ENCODE measurements around the gene HSPA4L. TPM values are rescaled to one million over a fixed set of nuclear protein-coding genes. Genes with fewer than 3 reads are reported as not detected.

The HSPA4L gene
- total and polyA plus RNA-seq, 2 donors (not counting 1 experiment from before 2014, with no cell fraction given) = 3.9 to 10.1 TPM

GRCh38 chr4:127852661-127853060 lies 70.5 kb downstream of the HSPA4L start:
- Histone ChIP-seq H3K27me3 (ENCODE audit: control insufficient read depth, insufficient read depth, low read length) (no peaks in the 10 kb centered on the region), H2AFZ (ENCODE audit: low read length) (no peak overlapping the region), H3K27ac (ENCODE audit: insufficient read depth, low read length) (no peak overlapping the region), H3K9ac (ENCODE audit: insufficient read depth, low read length) (no peak overlapping the region), H3K4me3 (replicated peaks in 1 of 4; ENCODE audit: control extremely low read depth in 1 of 4, insufficient read depth in 1 of 4, low read depth in 3 of 4, low read length in 4 of 4) (no peak overlapping the region), H3K9me3 (ENCODE audit: control insufficient read depth, insufficient read depth, low read depth, low read length) (no peaks in the 10 kb centered on the region), H3K4me1 (ENCODE audit: control insufficient read depth, extremely low read depth, insufficient read depth, low read length) (peaks cover 9% of the 10 kb centered on the region), H3K79me2 (ENCODE audit: control insufficient read depth, insufficient read depth, low read length) (no peaks in the 10 kb centered on the region), H3K36me3 (ENCODE audit: control insufficient read depth, insufficient read depth, low read length) (no peaks in the 10 kb centered on the region), H3K4me2 (ENCODE audit: extremely low read depth, insufficient read depth, low read length) (no peak overlapping the region), H4K20me1 (ENCODE audit: control insufficient read depth, extremely low read depth, insufficient read depth, low read length) (no peaks in the 10 kb centered on the region)
- DNase-seq (ENCODE audit: low read depth in 2 of 2) = no peak
- TF ChIP-seq CTCF (conservative IDR thresholded peaks at IDR 0.05 in 1 of 2, IDR thresholded peaks at IDR 0.05 in 1 of 2; ENCODE audit: low read depth in 1 of 2, low read length in 2 of 2) (no peak), EZH2 (IDR thresholded peaks at IDR 0.05; ENCODE audit: low read length, missing control alignments) (no peak)

- no peak overlapping the region for H3K9ac ChIP-seq (ENCODE audit: insufficient read depth, low read length)
- H3K4me2 ChIP-seq (ENCODE audit: extremely low read depth, insufficient read depth, low read length) = no peak overlapping the region
- H4K20me1 ChIP-seq (ENCODE audit: control insufficient read depth, extremely low read depth, insufficient read depth, low read length) = no peaks in the 10 kb centered on the region
- DNase-seq (ENCODE audit: low read depth in 2 of 2) = no peak
- H3K4me1 ChIP-seq (ENCODE audit: control insufficient read depth, extremely low read depth, insufficient read depth, low read length) = peaks cover 9% of the 10 kb centered on the region
- H3K36me3 ChIP-seq (ENCODE audit: control insufficient read depth, insufficient read depth, low read length) = no peaks in the 10 kb centered on the region
- no peaks in the 10 kb centered on the region for H3K79me2 ChIP-seq (ENCODE audit: control insufficient read depth, insufficient read depth, low read length)
- no peaks in the 10 kb centered on the region for H3K9me3 ChIP-seq (ENCODE audit: control insufficient read depth, insufficient read depth, low read depth, low read length)
- no peak overlapping the region for H3K27ac ChIP-seq (ENCODE audit: insufficient read depth, low read length)
- H3K27me3 ChIP-seq (ENCODE audit: control insufficient read depth, insufficient read depth, low read length) = no peaks in the 10 kb centered on the region
- H2AFZ ChIP-seq (ENCODE audit: low read length) = no peak overlapping the region
- no peak for TF ChIP-seq CTCF (conservative IDR thresholded peaks at IDR 0.05 in 1 of 2, IDR thresholded peaks at IDR 0.05 in 1 of 2; ENCODE audit: low read depth in 1 of 2, low read length in 2 of 2)
- no peak for TF ChIP-seq EZH2 (IDR thresholded peaks at IDR 0.05; ENCODE audit: low read length, missing control alignments)
- no peak overlapping the region for H3K4me3 ChIP-seq (replicated peaks in 1 of 4; ENCODE audit: control extremely low read depth in 1 of 4, insufficient read depth in 1 of 4, low read depth in 3 of 4, low read length in 4 of 4)
Observed at GRCh38 chr4:127856196-127856812, 74.2 kb downstream of the HSPA4L start.

GRCh38 chr4:127856813-127857447 lies 74.8 kb downstream of the HSPA4L start:
- DNase-seq (ENCODE audit: low read depth in 2 of 2) = peak; percentile 92 to 96
- no peak overlapping the region for H3K4me3 ChIP-seq (replicated peaks in 1 of 4; ENCODE audit: control extremely low read depth in 1 of 4, insufficient read depth in 1 of 4, low read depth in 3 of 4, low read length in 4 of 4)
- H4K20me1 ChIP-seq (ENCODE audit: control insufficient read depth, extremely low read depth, insufficient read depth, low read length) = no peaks in the 10 kb centered on the region
- peaks cover 9% of the 10 kb centered on the region for H3K4me1 ChIP-seq (ENCODE audit: control insufficient read depth, extremely low read depth, insufficient read depth, low read length)
- peak overlapping the region; percentile 52 for H3K4me2 ChIP-seq (ENCODE audit: extremely low read depth, insufficient read depth, low read length)
- H3K9me3 ChIP-seq (ENCODE audit: control insufficient read depth, insufficient read depth, low read depth, low read length) = no peaks in the 10 kb centered on the region
- H3K27me3 ChIP-seq (ENCODE audit: control insufficient read depth, insufficient read depth, low read length) = no peaks in the 10 kb centered on the region
- H2AFZ ChIP-seq (ENCODE audit: low read length) = no peak overlapping the region
- H3K27ac ChIP-seq (ENCODE audit: insufficient read depth, low read length) = no peak overlapping the region
- H3K9ac ChIP-seq (ENCODE audit: insufficient read depth, low read length) = no peak overlapping the region
- no peaks in the 10 kb centered on the region for H3K36me3 ChIP-seq (ENCODE audit: control insufficient read depth, insufficient read depth, low read length)
- H3K79me2 ChIP-seq (ENCODE audit: control insufficient read depth, insufficient read depth, low read length) = no peaks in the 10 kb centered on the region
- no peak for TF ChIP-seq CTCF (conservative IDR thresholded peaks at IDR 0.05 in 1 of 2, IDR thresholded peaks at IDR 0.05 in 1 of 2; ENCODE audit: low read depth in 1 of 2, low read length in 2 of 2)
- no peak for TF ChIP-seq EZH2 (IDR thresholded peaks at IDR 0.05; ENCODE audit: low read length, missing control alignments)

All from fibroblast of lung (primary cell).